Panc1 (cell line): ENCODE data around the gene KRTAP10-2. TPM values are rescaled to one million over a fixed set of nuclear protein-coding genes. Genes with fewer than 3 reads are reported as not detected.

Experiments
- ATAC-seq: fragments of 200-7000 bp; cut with Tn5 transposase; 2 replicates; pipeline ENCODE4 v1.9.1; 2020; ENCODE audit warnings: mild to moderate bottlenecking, moderate library complexity
- BruUV-seq: library from RNA; stranded (reverse); fragments of 400-500 nt; replicated peaks from 2 replicates; lab custom pipeline; 2021; lab: Mats Ljungman, UMichigan
- CTCF ChIA-PET: fragments of 300-600 bp; sonication (Branson Sonifier 250); formaldehyde crosslinking; loops from one replicate; lab custom pipeline; 2022; ENCODE audit warnings: antibody characterized with exemption; lab: Charles Lee
- POLR2A ChIA-PET: fragments of 300-600 bp; sonication (Branson Sonifier 250); formaldehyde crosslinking; loops from one replicate; lab custom pipeline; 2022; ENCODE audit warnings: antibody characterized with exemption; lab: Charles Lee
- DNase-seq: peaks from one replicate; pipeline ENCODE4 v3.0.0-alpha.2; 2010; ENCODE audit warnings: low read depth, low spot score
- H3K27ac ChIP-seq: 2 replicates; pipeline ENCODE4 v1.5.1; 2011; ENCODE audit warnings: mild to moderate bottlenecking, low read length, inconsistent platforms
- H3K27me3 ChIP-seq: fragments of 200-500 bp; sonication (Bioruptor generic); 2 replicates; pipeline ENCODE4 v1.6.0; 2014; ENCODE audit warnings: low read length, inconsistent platforms; ENCODE audit not compliant: control insufficient read depth, insufficient read depth
- H3K36me3 ChIP-seq: fragments of 200-500 bp; sonication (Bioruptor generic); 2 replicates; pipeline ENCODE4 v1.5.1; 2014; ENCODE audit warnings: inconsistent platforms, mild to moderate bottlenecking, low read length, moderate library complexity; ENCODE audit not compliant: control insufficient read depth, insufficient read depth
- H3K4me1 ChIP-seq: 2 replicates; pipeline ENCODE4 v1.5.1; 2011; ENCODE audit warnings: inconsistent platforms, mild to moderate bottlenecking, low read length, moderate library complexity; ENCODE audit not compliant: control insufficient read depth, insufficient read depth
- H3K4me3 ChIP-seq, 2 experiments: 2 replicates each; pipeline ENCODE4 v1.5.1; 2011 to 2012; ENCODE audit warnings: low read depth in 2 of 2, low read length in 2 of 2, mild to moderate bottlenecking in 2 of 2, inconsistent platforms in 1 of 2, moderate library complexity in 1 of 2
- H3K9me3 ChIP-seq: fragments of 200-500 bp; sonication (Bioruptor generic); 2 replicates; pipeline ENCODE4 v1.5.1; 2014; ENCODE audit warnings: low read depth, mild to moderate bottlenecking, inconsistent platforms, low read length, moderate library complexity; ENCODE audit not compliant: control insufficient read depth, insufficient read depth
- POLR2AphosphoS5 ChIP-seq: IDR thresholded peaks from 2 replicates; pipeline ENCODE4 v1.6.1; 2012; ENCODE audit warnings: mild to moderate bottlenecking, low read depth, low read length, moderate library complexity
- SIN3A ChIP-seq: IDR thresholded peaks from 2 replicates; pipeline ENCODE4 v1.6.1; 2012; ENCODE audit warnings: low read depth, mild to moderate bottlenecking, low read length, moderate library complexity, borderline replicate concordance; ENCODE audit not compliant: insufficient read depth
- TCF7L2 ChIP-seq: IDR thresholded peaks from 2 replicates; pipeline ENCODE4 v1.6.1; 2011; ENCODE audit warnings: mild to moderate bottlenecking, low read depth, low read length, inconsistent platforms
- in situ Hi-C: cut with HindIII; loops from 2 replicates; pipeline ENCODE4 v1.10.0; 2016; ENCODE audit warnings: low sequenced_read_pairs, low pct_unique_long_range_greater_than_20kb
- intact Hi-C: fragments of 100-400 bp; cut with micrococcal nuclease; formaldehyde crosslinking; loops from one replicate; pipeline ENCODE4 v1.10.0; 2022; ENCODE audit not compliant: unreplicated experiment
- total RNA-seq: library from RNA; stranded (reverse); gene quantifications from one replicate; pipeline ENCODE4 v1.2.1, GENCODE V29; 2021; ENCODE audit not compliant: unreplicated experiment
- TF ChIP-seq, protein P1 (sequence below): fragments of 450-650 bp; IDR thresholded peaks from 2 replicates; pipeline ENCODE4 v1.5.1; 2017; ENCODE audit warnings: mild to moderate bottlenecking
- TF ChIP-seq, protein P2 (sequence below), 2 experiments: IDR thresholded peaks; 2 replicates each; pipeline ENCODE4 v1.6.1; 2011 to 2012; ENCODE audit warnings: low read depth in 2 of 2, control low read depth in 1 of 2, low read length in 1 of 2, mild to moderate bottlenecking in 1 of 2, moderate library complexity in 1 of 2; ENCODE audit not compliant: insufficient read depth in 1 of 2

The KRTAP10-2 gene
- total RNA-seq, 1 experiment from 2014 or later = not detected

DNA sequence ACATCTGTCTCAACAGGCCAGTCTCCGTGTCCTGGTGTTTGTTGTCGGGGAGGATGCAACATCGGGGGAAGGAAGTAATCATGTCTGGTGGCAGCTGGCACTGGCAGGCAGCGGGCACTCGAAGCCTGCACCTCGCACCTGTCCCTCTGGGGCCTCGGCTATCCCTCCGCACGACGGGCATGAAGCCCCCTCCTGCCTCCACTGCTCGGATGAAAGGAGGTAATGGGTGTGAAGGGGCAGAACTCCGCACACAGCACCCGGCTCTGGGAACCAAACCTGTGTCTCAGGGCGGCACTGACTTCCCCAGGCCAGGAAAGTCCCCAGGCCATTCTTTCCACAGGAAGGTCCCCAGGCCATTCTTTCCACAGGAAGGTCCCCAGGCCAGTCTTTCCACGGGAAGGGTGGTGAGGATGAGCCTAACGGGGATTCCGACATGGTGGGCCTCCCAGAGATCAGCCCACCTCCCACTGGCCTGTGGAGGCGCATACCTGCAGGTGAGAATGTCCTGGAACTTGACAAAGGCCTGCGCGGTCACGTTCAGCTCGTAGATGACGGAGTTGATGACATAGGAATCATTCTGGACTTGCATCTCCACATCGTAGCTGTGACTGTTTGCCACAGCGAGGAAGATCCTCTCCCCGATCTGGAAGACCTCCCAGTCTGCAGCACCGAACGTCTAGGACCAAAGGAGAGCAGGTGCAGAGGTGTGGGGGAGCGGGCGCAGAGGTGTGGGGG, 42.4 kb downstream of the KRTAP10-2 start:
- ATAC-seq (no peak), DNase-seq (no peak)
- ChIA-PET CTCF (interaction anchor here (0.6 to 0.9 kb wide), 3 partner anchors 90 to 318 kb away, joined by 3 to 15 read pairs (median 5); no protein-coding TSS in a partner anchor), POLR2A (no interaction called here)
- in situ Hi-C loops = no loop called here
- Histone ChIP-seq H3K36me3 (no peaks in the 10 kb centered on the region), H3K9me3 (no peaks in the 10 kb centered on the region), H3K27me3 (no peaks in the 10 kb centered on the region), H3K4me1 (no peaks in the 10 kb centered on the region), H3K4me3 (no peak overlapping the region), H3K27ac (no peak overlapping the region)
- no TSS peak for BruUV-seq
- TF ChIP-seq, protein P1, sequence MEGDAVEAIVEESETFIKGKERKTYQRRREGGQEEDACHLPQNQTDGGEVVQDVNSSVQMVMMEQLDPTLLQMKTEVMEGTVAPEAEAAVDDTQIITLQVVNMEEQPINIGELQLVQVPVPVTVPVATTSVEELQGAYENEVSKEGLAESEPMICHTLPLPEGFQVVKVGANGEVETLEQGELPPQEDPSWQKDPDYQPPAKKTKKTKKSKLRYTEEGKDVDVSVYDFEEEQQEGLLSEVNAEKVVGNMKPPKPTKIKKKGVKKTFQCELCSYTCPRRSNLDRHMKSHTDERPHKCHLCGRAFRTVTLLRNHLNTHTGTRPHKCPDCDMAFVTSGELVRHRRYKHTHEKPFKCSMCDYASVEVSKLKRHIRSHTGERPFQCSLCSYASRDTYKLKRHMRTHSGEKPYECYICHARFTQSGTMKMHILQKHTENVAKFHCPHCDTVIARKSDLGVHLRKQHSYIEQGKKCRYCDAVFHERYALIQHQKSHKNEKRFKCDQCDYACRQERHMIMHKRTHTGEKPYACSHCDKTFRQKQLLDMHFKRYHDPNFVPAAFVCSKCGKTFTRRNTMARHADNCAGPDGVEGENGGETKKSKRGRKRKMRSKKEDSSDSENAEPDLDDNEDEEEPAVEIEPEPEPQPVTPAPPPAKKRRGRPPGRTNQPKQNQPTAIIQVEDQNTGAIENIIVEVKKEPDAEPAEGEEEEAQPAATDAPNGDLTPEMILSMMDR = no peak
- TF ChIP-seq POLR2AphosphoS5 = no peak
- TF ChIP-seq, protein P2, sequence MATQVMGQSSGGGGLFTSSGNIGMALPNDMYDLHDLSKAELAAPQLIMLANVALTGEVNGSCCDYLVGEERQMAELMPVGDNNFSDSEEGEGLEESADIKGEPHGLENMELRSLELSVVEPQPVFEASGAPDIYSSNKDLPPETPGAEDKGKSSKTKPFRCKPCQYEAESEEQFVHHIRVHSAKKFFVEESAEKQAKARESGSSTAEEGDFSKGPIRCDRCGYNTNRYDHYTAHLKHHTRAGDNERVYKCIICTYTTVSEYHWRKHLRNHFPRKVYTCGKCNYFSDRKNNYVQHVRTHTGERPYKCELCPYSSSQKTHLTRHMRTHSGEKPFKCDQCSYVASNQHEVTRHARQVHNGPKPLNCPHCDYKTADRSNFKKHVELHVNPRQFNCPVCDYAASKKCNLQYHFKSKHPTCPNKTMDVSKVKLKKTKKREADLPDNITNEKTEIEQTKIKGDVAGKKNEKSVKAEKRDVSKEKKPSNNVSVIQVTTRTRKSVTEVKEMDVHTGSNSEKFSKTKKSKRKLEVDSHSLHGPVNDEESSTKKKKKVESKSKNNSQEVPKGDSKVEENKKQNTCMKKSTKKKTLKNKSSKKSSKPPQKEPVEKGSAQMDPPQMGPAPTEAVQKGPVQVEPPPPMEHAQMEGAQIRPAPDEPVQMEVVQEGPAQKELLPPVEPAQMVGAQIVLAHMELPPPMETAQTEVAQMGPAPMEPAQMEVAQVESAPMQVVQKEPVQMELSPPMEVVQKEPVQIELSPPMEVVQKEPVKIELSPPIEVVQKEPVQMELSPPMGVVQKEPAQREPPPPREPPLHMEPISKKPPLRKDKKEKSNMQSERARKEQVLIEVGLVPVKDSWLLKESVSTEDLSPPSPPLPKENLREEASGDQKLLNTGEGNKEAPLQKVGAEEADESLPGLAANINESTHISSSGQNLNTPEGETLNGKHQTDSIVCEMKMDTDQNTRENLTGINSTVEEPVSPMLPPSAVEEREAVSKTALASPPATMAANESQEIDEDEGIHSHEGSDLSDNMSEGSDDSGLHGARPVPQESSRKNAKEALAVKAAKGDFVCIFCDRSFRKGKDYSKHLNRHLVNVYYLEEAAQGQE (IDR thresholded peaks at IDR 0.05; ENCODE audit: insufficient read depth in 1 of 2, low read depth in 2 of 2, low read length in 1 of 2) = no peak
- no peak for TF ChIP-seq SIN3A
- TF ChIP-seq TCF7L2 = no peak
- intact Hi-C loops = no loop called here

DNA sequence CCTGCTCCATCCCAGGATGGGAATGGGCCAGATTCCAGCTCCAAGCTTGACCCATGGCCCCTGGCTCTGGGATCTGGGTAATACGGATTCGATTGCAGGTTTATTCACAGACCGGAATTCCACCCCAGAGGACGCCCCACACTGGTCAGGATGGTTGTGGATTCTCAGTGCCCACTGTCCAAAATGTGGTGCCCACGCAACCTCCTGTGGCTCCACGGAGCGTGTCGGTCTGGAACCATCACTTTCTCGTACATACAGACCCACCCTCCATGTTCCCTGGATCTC, 42.9 kb downstream of the KRTAP10-2 start:
- no peaks in the 10 kb centered on the region for H3K36me3 ChIP-seq
- H3K4me3 ChIP-seq = no peak overlapping the region
- ChIA-PET CTCF (interaction anchor here (0.6 kb wide), 1 partner anchor 90 kb away, joined by 5 read pairs; no protein-coding TSS in a partner anchor), POLR2A (no interaction called here)
- ATAC-seq = no peak
- H3K9me3 ChIP-seq = no peaks in the 10 kb centered on the region
- H3K27ac ChIP-seq = no peak overlapping the region
- no peak for DNase-seq
- no TSS peak for BruUV-seq
- H3K4me1 ChIP-seq = no peaks in the 10 kb centered on the region
- intact Hi-C loops = no loop called here
- TF ChIP-seq, protein P1 = no peak
- TF ChIP-seq POLR2AphosphoS5 (no peak), TCF7L2 (no peak), SIN3A (no peak)
- TF ChIP-seq, protein P2 (IDR thresholded peaks at IDR 0.05; ENCODE audit: insufficient read depth in 1 of 2, low read depth in 2 of 2, low read length in 1 of 2) = no peak
- H3K27me3 ChIP-seq = no peaks in the 10 kb centered on the region
- in situ Hi-C loops = no loop called here
